Stimulated activated naive CD8-positive, alpha-beta T cell treated with anti-CD3 and anti-CD28 coated beads, Interleukin-15, Interleukin-2, amounts not matched to agents 100 ng/mL and 50 ng/mL, for 24 hours (primary cell): ENCODE data around the gene FOXB1.

Experiments
- H3K27ac Mint-ChIP-seq: one replicate; pipeline ENCODE4 v1.8.0; 2021; ENCODE audit warnings: mild to moderate bottlenecking, mixed read lengths
- H3K27me3 Mint-ChIP-seq: one replicate; pipeline ENCODE4 v1.8.0; 2021; ENCODE audit warnings: mixed read lengths
- H3K36me3 Mint-ChIP-seq: one replicate; pipeline ENCODE4 v1.8.0; 2021; ENCODE audit warnings: low read depth, mixed read lengths
- H3K4me1 Mint-ChIP-seq: one replicate; pipeline ENCODE4 v1.8.0; 2021; ENCODE audit warnings: low read depth, mixed read lengths
- H3K4me3 Mint-ChIP-seq: one replicate; pipeline ENCODE4 v1.8.0; 2021; ENCODE audit warnings: mild to moderate bottlenecking, mixed read lengths
- H3K9me3 Mint-ChIP-seq: one replicate; pipeline ENCODE4 v1.8.0; 2021; ENCODE audit warnings: mixed read lengths

Gene FOXB1

DNA sequence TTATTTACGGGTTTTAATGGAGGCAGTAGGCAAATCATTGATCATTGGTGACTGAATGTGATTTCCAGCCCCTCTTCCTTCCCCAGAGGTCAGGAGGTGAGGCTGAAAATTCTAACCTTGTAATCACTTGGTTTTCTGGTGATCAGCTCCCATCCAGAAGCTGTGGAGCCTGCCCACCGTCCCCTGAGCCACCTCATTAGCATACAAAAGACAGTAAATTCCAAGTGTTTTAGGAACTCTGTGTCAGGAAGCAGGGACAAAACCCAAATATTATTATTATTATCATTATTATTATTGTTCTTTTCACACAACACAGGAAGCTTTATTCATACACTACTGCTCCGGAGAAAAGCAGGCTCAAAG, 18.2 kb downstream of the FOXB1 start:
- no peak overlapping the region for H3K4me3 Mint-ChIP-seq
- peaks cover 28% of the 10 kb centered on the region for H3K27me3 Mint-ChIP-seq
- H3K27ac Mint-ChIP-seq = no peak overlapping the region
- no peaks in the 10 kb centered on the region for H3K9me3 Mint-ChIP-seq
- peaks cover 28% of the 10 kb centered on the region for H3K4me1 Mint-ChIP-seq
- H3K36me3 Mint-ChIP-seq = no peaks in the 10 kb centered on the region

DNA sequence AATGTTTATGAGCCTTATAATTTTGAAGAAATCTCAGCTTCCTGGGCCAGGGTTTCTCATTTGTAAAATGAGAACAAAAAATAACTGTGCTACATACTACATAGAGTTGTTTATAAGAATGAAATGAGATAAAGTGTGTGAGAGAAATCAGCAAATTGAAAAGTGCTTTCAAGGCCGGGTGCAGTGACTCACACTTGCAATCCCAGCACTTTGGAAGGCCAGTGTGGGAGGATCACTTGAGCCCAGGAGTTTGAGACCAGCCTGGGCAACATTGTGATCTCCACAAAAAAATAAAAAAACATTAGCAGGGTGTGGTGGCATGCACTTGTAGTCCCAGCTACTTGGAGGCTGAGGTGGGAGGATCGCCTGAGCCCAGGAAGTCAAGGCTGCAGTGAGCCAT, 22.4 kb downstream of the FOXB1 start:
- Mint-ChIP-seq H3K4me1 (peaks cover 4% of the 10 kb centered on the region), H3K27me3 (peaks cover 14% of the 10 kb centered on the region), H3K4me3 (no peak overlapping the region), H3K36me3 (no peaks in the 10 kb centered on the region), H3K27ac (no peak overlapping the region), H3K9me3 (no peaks in the 10 kb centered on the region)

DNA sequence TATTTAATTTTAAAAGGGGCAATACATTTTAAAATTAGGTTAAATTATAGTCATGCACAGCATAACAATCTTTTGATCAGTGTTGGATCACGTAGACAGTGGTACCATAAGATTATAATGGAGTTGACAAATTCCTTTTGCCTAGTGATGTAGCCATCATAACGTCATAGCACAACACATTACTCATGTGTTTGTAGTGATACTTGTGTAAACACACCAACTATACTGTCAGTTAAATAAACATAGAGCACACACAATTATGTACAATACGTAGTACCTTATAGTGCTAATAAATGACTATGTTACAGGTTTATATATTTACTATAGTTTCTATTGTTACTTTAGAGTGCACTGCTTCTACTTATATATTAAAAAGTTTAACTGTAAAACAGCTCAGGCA, 31.2 kb downstream of the FOXB1 start:
- Mint-ChIP-seq H3K4me1 (no peaks in the 10 kb centered on the region), H3K36me3 (no peaks in the 10 kb centered on the region), H3K9me3 (no peaks in the 10 kb centered on the region), H3K27me3 (peaks cover 13% of the 10 kb centered on the region), H3K27ac (no peak overlapping the region), H3K4me3 (no peak overlapping the region)

GRCh38 chr15:60039316-60039715, 35.2 kb downstream of the FOXB1 start:
- no peak overlapping the region for H3K4me3 Mint-ChIP-seq
- H3K27ac Mint-ChIP-seq = no peak overlapping the region
- peaks cover 5% of the 10 kb centered on the region for H3K27me3 Mint-ChIP-seq
- H3K36me3 Mint-ChIP-seq = no peaks in the 10 kb centered on the region
- no peaks in the 10 kb centered on the region for H3K9me3 Mint-ChIP-seq
- H3K4me1 Mint-ChIP-seq = peaks cover 7% of the 10 kb centered on the region

DNA sequence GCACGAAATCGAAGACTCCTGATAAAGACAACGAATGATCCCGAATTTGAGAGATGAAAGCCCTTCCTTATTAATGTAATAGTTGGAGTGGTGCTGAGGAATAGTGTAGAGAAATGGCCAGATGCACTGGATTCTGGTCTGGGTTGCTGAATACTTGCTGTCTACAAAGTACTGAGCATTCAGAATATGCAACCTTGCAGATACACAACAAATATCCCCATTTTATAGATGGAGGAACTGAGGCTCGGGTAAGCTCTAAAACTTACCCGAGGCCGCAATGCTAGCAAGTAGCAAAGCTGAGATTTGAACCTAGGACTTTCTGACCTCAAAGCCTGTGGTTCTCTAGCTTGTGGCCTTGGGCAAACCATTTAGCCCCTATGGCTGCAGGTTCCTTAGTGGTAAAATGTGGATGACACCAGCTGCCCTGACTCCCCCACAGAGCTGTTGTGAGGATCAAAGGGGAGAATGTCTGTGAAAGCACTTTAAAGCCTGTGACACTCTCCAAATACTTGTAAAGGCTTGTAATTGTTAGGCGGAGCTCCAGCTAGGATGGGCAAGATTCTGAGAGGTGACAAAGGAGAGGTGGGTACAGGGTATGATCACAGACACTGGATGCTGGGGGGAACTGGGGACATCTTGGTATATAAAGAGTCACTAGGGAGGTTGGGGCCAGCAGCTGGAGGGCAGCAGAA, 39.8 kb downstream of the FOXB1 start:
- no peak overlapping the region for H3K27ac Mint-ChIP-seq
- no peak overlapping the region for H3K4me3 Mint-ChIP-seq
- no peaks in the 10 kb centered on the region for H3K36me3 Mint-ChIP-seq
- H3K9me3 Mint-ChIP-seq = no peaks in the 10 kb centered on the region
- H3K4me1 Mint-ChIP-seq = peaks cover 21% of the 10 kb centered on the region
- peaks cover 10% of the 10 kb centered on the region for H3K27me3 Mint-ChIP-seq

DNA sequence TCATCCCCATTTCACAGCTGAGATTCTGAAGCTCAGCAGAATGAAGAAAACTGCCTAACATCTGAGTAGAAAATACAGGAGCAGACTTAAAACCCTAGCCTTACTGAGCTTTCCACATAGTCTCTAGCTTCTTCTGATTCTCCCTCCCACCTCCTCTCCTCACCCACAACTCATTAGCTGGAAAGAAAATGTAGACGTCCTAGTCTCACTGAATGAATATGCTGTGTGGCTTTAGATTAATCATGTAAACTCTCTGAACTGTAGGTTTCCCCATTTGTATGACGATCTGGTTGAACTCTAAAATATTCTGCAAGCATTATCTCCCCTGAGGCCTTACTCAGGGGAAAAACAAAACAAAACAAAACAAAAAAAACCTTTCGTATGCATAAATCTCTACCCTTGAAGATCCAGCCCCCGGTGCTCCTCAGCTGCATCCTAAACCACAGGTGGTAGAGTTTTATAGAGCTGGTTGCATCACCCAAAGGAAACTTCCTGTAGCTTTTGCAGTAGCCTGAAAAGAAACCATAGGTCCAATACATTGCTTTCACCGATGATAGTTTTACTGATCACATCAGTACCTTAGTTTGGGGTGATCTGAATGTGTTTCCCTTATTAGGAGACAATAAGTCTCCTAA, 40.6 kb downstream of the FOXB1 start:
- Mint-ChIP-seq H3K9me3 (peaks cover 4% of the 10 kb centered on the region), H3K4me3 (peak overlapping the region; percentile 35), H3K27ac (peak overlapping the region; percentile 50), H3K36me3 (no peaks in the 10 kb centered on the region), H3K27me3 (peaks cover 7% of the 10 kb centered on the region), H3K4me1 (peaks cover 21% of the 10 kb centered on the region)

DNA sequence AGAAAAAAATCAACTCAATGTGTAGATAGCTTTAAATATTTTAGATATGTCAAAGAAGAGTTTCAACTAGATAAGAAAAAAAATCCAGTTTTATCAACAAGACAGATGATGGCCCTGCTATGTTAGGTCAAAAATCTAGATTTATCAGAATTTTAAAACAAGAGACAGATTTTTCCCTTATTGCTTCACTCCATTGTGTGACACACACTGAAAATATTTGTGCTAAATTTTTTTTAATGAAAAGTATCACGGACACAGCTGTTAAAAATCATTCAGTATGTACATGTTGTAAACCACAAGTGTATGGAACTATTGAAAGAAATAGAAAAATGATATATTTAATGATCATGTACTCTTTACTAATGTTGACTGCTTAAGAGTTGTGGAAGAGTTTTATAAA, 43.6 kb downstream of the FOXB1 start:
- Mint-ChIP-seq H3K4me3 (no peak overlapping the region), H3K36me3 (no peaks in the 10 kb centered on the region), H3K27ac (no peak overlapping the region), H3K27me3 (peaks cover 5% of the 10 kb centered on the region), H3K9me3 (peaks cover 10% of the 10 kb centered on the region), H3K4me1 (peaks cover 21% of the 10 kb centered on the region)

DNA sequence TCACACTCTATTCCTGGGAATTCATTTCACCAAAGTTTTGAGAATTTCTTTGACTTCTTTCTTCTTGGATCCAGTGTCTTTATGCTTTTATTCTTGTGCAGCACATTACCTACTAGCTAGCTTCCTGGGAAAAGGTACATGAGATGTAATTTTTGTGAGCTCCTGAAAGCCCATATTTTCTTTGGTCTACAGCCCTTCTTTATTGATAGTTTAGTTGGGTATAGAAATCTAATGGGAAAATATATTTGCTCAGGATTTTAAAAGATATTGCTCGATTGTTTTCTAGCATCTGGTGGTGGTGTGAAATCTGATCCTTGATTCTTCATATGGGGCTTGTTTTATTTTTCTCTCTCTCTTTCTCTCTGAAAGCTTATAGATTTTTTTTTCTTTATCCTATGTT, 45.8 kb downstream of the FOXB1 start:
- Mint-ChIP-seq H3K9me3 (peaks cover 10% of the 10 kb centered on the region), H3K36me3 (no peaks in the 10 kb centered on the region), H3K27ac (no peak overlapping the region)

GRCh38 chr15:60052796-60053195, 48.7 kb downstream of the FOXB1 start:
- H3K27me3 Mint-ChIP-seq = peaks cover 13% of the 10 kb centered on the region
- H3K4me1 Mint-ChIP-seq = no peaks in the 10 kb centered on the region
- peaks cover 10% of the 10 kb centered on the region for H3K9me3 Mint-ChIP-seq
- H3K27ac Mint-ChIP-seq = no peak overlapping the region
- H3K36me3 Mint-ChIP-seq = no peaks in the 10 kb centered on the region
- no peak overlapping the region for H3K4me3 Mint-ChIP-seq

More for the DNA sequence above, 45.8 kb downstream of the FOXB1 start:
- Mint-ChIP-seq H3K4me1 (peaks cover 8% of the 10 kb centered on the region), H3K27me3 (peaks cover 5% of the 10 kb centered on the region), H3K4me3 (no peak overlapping the region)

DNA sequence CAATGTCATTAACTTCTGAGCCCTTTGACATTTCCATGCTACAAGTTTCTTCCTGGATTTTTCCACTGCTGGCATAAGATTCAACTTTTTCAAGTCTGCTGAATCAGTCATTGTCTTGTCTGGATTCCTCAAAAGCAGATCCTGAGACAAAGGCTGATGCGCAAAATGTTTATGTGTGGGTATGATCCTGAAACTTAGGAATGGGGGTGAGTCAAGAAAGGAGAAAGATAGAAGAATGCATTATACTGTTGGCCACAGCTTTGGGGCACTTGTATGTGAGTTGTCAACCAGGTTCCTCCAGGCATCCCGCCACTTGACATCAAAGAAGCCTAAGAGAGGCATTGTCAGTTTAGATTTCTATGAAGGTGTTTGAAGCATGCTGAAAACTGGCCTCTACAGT, 50.4 kb downstream of the FOXB1 start:
- no peak overlapping the region for H3K27ac Mint-ChIP-seq
- H3K4me1 Mint-ChIP-seq = no peaks in the 10 kb centered on the region
- H3K4me3 Mint-ChIP-seq = no peak overlapping the region
- H3K9me3 Mint-ChIP-seq = peaks cover 9% of the 10 kb centered on the region
- H3K36me3 Mint-ChIP-seq = no peaks in the 10 kb centered on the region
- H3K27me3 Mint-ChIP-seq = peaks cover 18% of the 10 kb centered on the region
